ENCODE data around the gene FADS2.

GRCh38 chr11:61880454-61880853, 52.4 kb downstream of the FADS2 start:
- no peak for TF ChIP-seq CTCF (IDR thresholded peaks at IDR 0.05)
- TF ChIP-seq POLR2A (IDR thresholded peaks at IDR 0.05): no peak
